Omental fat pad (tissue), 4 donors: Measurements from ENCODE around the gene SNRNP48. TPM values are rescaled to one million over a fixed set of nuclear protein-coding genes. Genes with fewer than 3 reads are reported as not detected.

Experiments
- ATAC-seq: fragments of 150-250 bp; one replicate; pipeline ENCODE4 v1.9.1; 2016; ENCODE audit warnings: mild to moderate bottlenecking, moderate library complexity; ENCODE audit not compliant: low FRiP score
- DNase-seq: peaks from one replicate; pipeline ENCODE4 v3.0.0-alpha.2; 2019; ENCODE audit warnings: low spot score
- CTCF ChIP-seq, 3 donors: fragments of 450-650 bp; IDR thresholded peaks; one replicate each; pipeline ENCODE4 v1.5.1; 2016 to 2017; ENCODE audit warnings: antibody characterized with exemption in 3 of 3, mild to moderate bottlenecking in 3 of 3, moderate library complexity in 2 of 3
- total RNA-seq, 4 donors: library from RNA; depleted of rRNA; stranded (reverse); fragments of >200 nt; gene quantifications; one replicate each; pipeline ENCODE4 v1.1.0, GENCODE V29; 2016

The SNRNP48 gene
- total RNA-seq, 4 donors from 2014 or later: 8.4 to 14.2 (median 11.5) TPM

GRCh38 chr6:7640607-7641577 is 50.9 kb downstream of the SNRNP48 start:
- TF ChIP-seq CTCF (IDR thresholded peaks at IDR 0.05): no peak
- DNase-seq (no peak), ATAC-seq (no peak)

- DNase-seq: no peak
- ATAC-seq: no peak
- TF ChIP-seq CTCF (IDR thresholded peaks at IDR 0.05): no peak
Measured at GRCh38 chr6:7642791-7643190, 52.8 kb downstream of the SNRNP48 start.

- DNase-seq (no peak), ATAC-seq (no peak)
- TF ChIP-seq CTCF (IDR thresholded peaks at IDR 0.05): no peak
Measured at GRCh38 chr6:7644417-7644816, 54.4 kb downstream of the SNRNP48 start.

GRCh38 chr6:7646394-7646793 is 56.4 kb downstream of the SNRNP48 start:
- DNase-seq (no peak), ATAC-seq (no peak)
- no peak for TF ChIP-seq CTCF (IDR thresholded peaks at IDR 0.05)

DNA sequence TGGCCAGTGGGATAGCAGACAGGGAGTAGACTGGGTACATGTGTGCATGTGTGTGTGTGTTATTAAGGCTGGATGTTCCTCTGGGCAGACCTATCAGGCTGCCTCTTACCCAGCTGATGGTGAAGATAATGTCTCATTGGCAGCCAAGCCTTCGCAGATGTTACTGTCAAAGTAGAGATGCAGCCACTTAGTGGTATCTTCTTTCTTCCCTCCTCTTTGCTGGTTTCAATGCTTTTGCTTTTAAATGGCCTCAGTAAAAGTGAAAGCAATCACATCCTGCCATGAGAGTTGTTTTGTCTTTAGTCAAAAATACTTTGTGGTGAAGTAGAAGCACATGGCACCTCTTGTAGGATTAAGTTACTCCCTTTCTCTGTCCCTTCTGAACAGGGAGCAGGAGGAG is 57.5 kb downstream of the SNRNP48 start:
- DNase-seq: no peak
- no peak for TF ChIP-seq CTCF (IDR thresholded peaks at IDR 0.05)
- no peak for ATAC-seq

- no peak for TF ChIP-seq CTCF (IDR thresholded peaks at IDR 0.05)
- ATAC-seq (no peak), DNase-seq (no peak)
Measured at GRCh38 chr6:7649037-7649810, 59.2 kb downstream of the SNRNP48 start.
